SK-N-SH treated with all-trans-retinoic acid at 6 μM for 48 hours (cell line): ENCODE data around the gene POU2F1.

Experiments used
- ATAC-seq: fragments of 200-7000 bp; cut with Tn5 transposase; 3 replicates; pipeline ENCODE4 v1.9.1; 2020; ENCODE audit warnings: mild to moderate bottlenecking, moderate library complexity
- ARNTL ChIP-seq: fragments of 450-650 bp; formaldehyde crosslinking; IDR thresholded peaks from 2 replicates; pipeline ENCODE4 v1.5.0; 2020; ENCODE audit warnings: low read depth, mild to moderate bottlenecking, moderate library complexity, borderline replicate concordance
- CSDC2 ChIP-seq: fragments of 250-450 bp; sonication (Bioruptor Pico); IDR thresholded peaks from 2 replicates; pipeline ENCODE4 v1.5.0; 2020; ENCODE audit warnings: mild to moderate bottlenecking, moderate library complexity
- ESRRG ChIP-seq: fragments of 250-450 bp; sonication (Bioruptor Pico); IDR thresholded peaks from 2 replicates; pipeline ENCODE4 v1.6.1; 2021; ENCODE audit warnings: mild to moderate bottlenecking
- GLIS3 ChIP-seq: fragments of 250-450 bp; sonication (Bioruptor Pico); IDR thresholded peaks from 2 replicates; pipeline ENCODE4 v1.5.0; 2020; ENCODE audit warnings: mild to moderate bottlenecking, moderate library complexity
- ISL1 ChIP-seq: fragments of 250-450 bp; sonication (Bioruptor Pico); IDR thresholded peaks from 2 replicates; pipeline ENCODE4 v2.1.2; 2022; ENCODE audit warnings: mild to moderate bottlenecking, moderate library complexity
- OSR1 ChIP-seq: fragments of 250-450 bp; sonication (Bioruptor Pico); IDR thresholded peaks from 2 replicates; pipeline ENCODE4 v1.8.0; 2022; ENCODE audit warnings: moderate library complexity, mild to moderate bottlenecking, inconsistent platforms
- PPARA ChIP-seq: fragments of 250-450 bp; sonication (Bioruptor Pico); IDR thresholded peaks from 2 replicates; pipeline ENCODE4 v1.5.0; 2020; ENCODE audit warnings: mild to moderate bottlenecking, borderline replicate concordance
- RARB ChIP-seq: fragments of 250-450 bp; sonication (Bioruptor Pico); IDR thresholded peaks from 2 replicates; pipeline ENCODE4 v1.8.0; 2021; ENCODE audit warnings: mild to moderate bottlenecking, moderate library complexity
- TCF4 ChIP-seq: fragments of 250-450 bp; sonication (Bioruptor Pico); IDR thresholded peaks from 2 replicates; pipeline ENCODE4 v1.8.0; 2021; ENCODE audit warnings: mild to moderate bottlenecking, moderate library complexity, borderline replicate concordance
- TSHZ2 ChIP-seq: fragments of 250-450 bp; sonication (Bioruptor Pico); IDR thresholded peaks from 2 replicates; pipeline ENCODE4 v1.5.0; 2020; ENCODE audit warnings: mild to moderate bottlenecking, moderate library complexity
- ZC3H10 ChIP-seq: fragments of 250-450 bp; sonication (Bioruptor Pico); IDR thresholded peaks from 2 replicates; pipeline ENCODE4 v1.5.1; 2021; ENCODE audit warnings: mild to moderate bottlenecking, moderate library complexity
- ZFP3 ChIP-seq: fragments of 250-450 bp; sonication (Bioruptor Pico); IDR thresholded peaks from 2 replicates; pipeline ENCODE4 v1.5.0; 2020; ENCODE audit warnings: mild to moderate bottlenecking, moderate library complexity
- ZFP30 ChIP-seq: fragments of 450-650 bp; formaldehyde crosslinking; IDR thresholded peaks from 2 replicates; pipeline ENCODE4 v1.5.0; 2022; ENCODE audit warnings: mild to moderate bottlenecking, moderate library complexity
- ZNF565 ChIP-seq: fragments of 450-650 bp; formaldehyde crosslinking; conservative IDR thresholded peaks from 2 replicates; pipeline ENCODE4 v1.5.0; 2020; ENCODE audit warnings: low read depth, mild to moderate bottlenecking, moderate library complexity
- ZNF70 ChIP-seq: fragments of 450-650 bp; formaldehyde crosslinking; IDR thresholded peaks from 2 replicates; pipeline ENCODE4 v1.5.0; 2020; ENCODE audit warnings: mild to moderate bottlenecking, moderate library complexity
- TF ChIP-seq, protein P1 (sequence below): fragments of 250-450 bp; sonication (Bioruptor Pico); IDR thresholded peaks from 2 replicates; pipeline ENCODE4 v1.5.1; 2020; ENCODE audit warnings: low read depth, mild to moderate bottlenecking, moderate library complexity
- TF ChIP-seq, protein P2 (sequence below): fragments of 250-450 bp; sonication (Bioruptor Pico); IDR thresholded peaks from 2 replicates; pipeline ENCODE4 v1.8.0; 2020; ENCODE audit warnings: mild to moderate bottlenecking, moderate library complexity, borderline replicate concordance
- TF ChIP-seq, protein P3 (sequence below): fragments of 250-450 bp; sonication (Bioruptor Pico); IDR thresholded peaks from 2 replicates; pipeline ENCODE4 v1.5.1; 2021; ENCODE audit warnings: mild to moderate bottlenecking, moderate library complexity

POU2F1 gene

GRCh38 chr1:167238713-167239112, 18.0 kb downstream of the POU2F1 start:
- no peak for TF ChIP-seq TCF4
- TF ChIP-seq TSHZ2, result no peak
- TF ChIP-seq, protein P1, sequence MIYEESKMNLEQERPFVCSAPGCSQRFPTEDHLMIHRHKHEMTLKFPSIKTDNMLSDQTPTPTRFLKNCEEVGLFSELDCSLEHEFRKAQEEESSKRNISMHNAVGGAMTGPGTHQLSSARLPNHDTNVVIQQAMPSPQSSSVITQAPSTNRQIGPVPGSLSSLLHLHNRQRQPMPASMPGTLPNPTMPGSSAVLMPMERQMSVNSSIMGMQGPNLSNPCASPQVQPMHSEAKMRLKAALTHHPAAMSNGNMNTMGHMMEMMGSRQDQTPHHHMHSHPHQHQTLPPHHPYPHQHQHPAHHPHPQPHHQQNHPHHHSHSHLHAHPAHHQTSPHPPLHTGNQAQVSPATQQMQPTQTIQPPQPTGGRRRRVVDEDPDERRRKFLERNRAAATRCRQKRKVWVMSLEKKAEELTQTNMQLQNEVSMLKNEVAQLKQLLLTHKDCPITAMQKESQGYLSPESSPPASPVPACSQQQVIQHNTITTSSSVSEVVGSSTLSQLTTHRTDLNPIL (CRISPR knock-in tag), result no peak
- TF ChIP-seq ZC3H10, result no peak
- TF ChIP-seq, protein P2, sequence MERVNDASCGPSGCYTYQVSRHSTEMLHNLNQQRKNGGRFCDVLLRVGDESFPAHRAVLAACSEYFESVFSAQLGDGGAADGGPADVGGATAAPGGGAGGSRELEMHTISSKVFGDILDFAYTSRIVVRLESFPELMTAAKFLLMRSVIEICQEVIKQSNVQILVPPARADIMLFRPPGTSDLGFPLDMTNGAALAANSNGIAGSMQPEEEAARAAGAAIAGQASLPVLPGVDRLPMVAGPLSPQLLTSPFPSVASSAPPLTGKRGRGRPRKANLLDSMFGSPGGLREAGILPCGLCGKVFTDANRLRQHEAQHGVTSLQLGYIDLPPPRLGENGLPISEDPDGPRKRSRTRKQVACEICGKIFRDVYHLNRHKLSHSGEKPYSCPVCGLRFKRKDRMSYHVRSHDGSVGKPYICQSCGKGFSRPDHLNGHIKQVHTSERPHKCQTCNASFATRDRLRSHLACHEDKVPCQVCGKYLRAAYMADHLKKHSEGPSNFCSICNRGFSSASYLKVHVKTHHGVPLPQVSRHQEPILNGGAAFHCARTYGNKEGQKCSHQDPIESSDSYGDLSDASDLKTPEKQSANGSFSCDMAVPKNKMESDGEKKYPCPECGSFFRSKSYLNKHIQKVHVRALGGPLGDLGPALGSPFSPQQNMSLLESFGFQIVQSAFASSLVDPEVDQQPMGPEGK (CRISPR knock-in tag), result no peak
- TF ChIP-seq RARB (CRISPR knock-in tag), result no peak
- TF ChIP-seq GLIS3, result no peak
- TF ChIP-seq ZNF565, result no peak
- no peak for TF ChIP-seq PPARA (CRISPR knock-in tag)
- no peak for TF ChIP-seq ZNF70
- TF ChIP-seq OSR1 (CRISPR knock-in tag), result no peak
- TF ChIP-seq ZFP30 (CRISPR knock-in tag), result no peak
- no peak for TF ChIP-seq ZFP3 (CRISPR knock-in tag)
- TF ChIP-seq CSDC2, result no peak
- no peak for ATAC-seq

DNA sequence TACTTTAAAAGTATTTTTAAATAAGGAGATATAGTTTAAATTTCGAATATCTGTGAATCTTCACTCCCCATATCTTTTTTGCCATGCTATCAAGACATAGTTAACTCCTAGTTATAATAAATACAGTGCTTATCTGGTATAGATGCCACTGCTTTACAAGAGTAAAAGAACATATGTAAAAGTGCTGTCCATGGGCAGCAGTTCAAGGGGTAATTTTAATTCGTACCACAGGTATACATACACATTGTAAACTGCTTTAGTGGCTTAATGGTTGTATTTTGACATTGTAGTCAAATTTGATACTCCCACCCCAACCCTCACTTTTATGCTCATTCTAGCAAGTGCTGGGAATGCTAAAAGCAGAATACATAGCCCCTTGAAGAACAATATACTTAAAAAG, 18.6 kb downstream of the POU2F1 start:
- no peak for ATAC-seq

More for the DNA sequence above, 18.6 kb downstream of the POU2F1 start:
- TF ChIP-seq, protein P2 (CRISPR knock-in tag), result no peak
- TF ChIP-seq, protein P3, sequence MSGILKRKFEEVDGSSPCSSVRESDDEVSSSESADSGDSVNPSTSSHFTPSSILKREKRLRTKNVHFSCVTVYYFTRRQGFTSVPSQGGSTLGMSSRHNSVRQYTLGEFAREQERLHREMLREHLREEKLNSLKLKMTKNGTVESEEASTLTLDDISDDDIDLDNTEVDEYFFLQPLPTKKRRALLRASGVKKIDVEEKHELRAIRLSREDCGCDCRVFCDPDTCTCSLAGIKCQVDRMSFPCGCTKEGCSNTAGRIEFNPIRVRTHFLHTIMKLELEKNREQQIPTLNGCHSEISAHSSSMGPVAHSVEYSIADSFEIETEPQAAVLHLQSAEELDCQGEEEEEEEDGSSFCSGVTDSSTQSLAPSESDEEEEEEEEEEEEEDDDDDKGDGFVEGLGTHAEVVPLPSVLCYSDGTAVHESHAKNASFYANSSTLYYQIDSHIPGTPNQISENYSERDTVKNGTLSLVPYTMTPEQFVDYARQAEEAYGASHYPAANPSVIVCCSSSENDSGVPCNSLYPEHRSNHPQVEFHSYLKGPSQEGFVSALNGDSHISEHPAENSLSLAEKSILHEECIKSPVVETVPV, result no peak
- TF ChIP-seq ISL1, result no peak
- TF ChIP-seq ZFP3 (CRISPR knock-in tag), result no peak
- TF ChIP-seq ZNF565, result no peak
- TF ChIP-seq RARB (CRISPR knock-in tag), result no peak
- TF ChIP-seq CSDC2, result no peak
- TF ChIP-seq ZFP30 (CRISPR knock-in tag), result no peak
- no peak for TF ChIP-seq ZNF70
- no peak for TF ChIP-seq ESRRG (CRISPR knock-in tag)
- no peak for TF ChIP-seq TSHZ2
- no peak for TF ChIP-seq PPARA (CRISPR knock-in tag)
- no peak for TF ChIP-seq ARNTL (CRISPR knock-in tag)
